Motor neuron (in vitro differentiated cells): Measurements from ENCODE around the gene PALS2. TPM values are rescaled to one million over a fixed set of nuclear protein-coding genes. Genes with fewer than 3 reads are reported as not detected.

Experiments
- ATAC-seq, 8 experiments: fragments of 200-7000 bp; cut with Tn5 transposase; replicated peaks in 6 of 8; 2 replicates each; pipeline ENCODE4 v1.8.0; 2021; ENCODE audit warnings: mild to moderate bottlenecking in 8 of 8, moderate library complexity in 8 of 8
- H3K27ac ChIP-seq, 2 donors: fragments of 250-450 bp; sonication (Bioruptor Pico); 2 replicates each; pipeline ENCODE4 v1.9.0; 2021; ENCODE audit warnings: antibody characterized with exemption in 2 of 2, mild to moderate bottlenecking in 2 of 2, moderate library complexity in 1 of 2
- H3K4me1 ChIP-seq, 2 donors: fragments of 250-450 bp; sonication (Bioruptor Pico); replicated peaks in 1 of 2; 2 replicates each; pipeline ENCODE4 v1.6.1; 2021; ENCODE audit warnings: antibody characterized with exemption in 2 of 2, mild to moderate bottlenecking in 2 of 2, moderate library complexity in 1 of 2
- H3K4me3 ChIP-seq, 5 donors: fragments of 250-450 bp; sonication (Bioruptor Pico); 2 replicates each; pipeline ENCODE4 v1.9.0; 2021; ENCODE audit warnings: antibody characterized with exemption in 5 of 5, mild to moderate bottlenecking in 5 of 5, moderate library complexity in 4 of 5
- WGBS, 10 experiments: fragments of 450-650 bp; shearing (Covaris generic); methylation state at CpG; one replicate each; pipeline ENCODE4 v1.0.0; 2022; 5-methylcytosine and 5-hydroxymethylcytosine counted together
- in situ Hi-C, 9 experiments: fragments of 400-800 bp; cut with MboI; loops; one replicate each; pipeline ENCODE4 v1.15.0; 2021; ENCODE audit warnings: low sequenced_read_pairs in 9 of 9, low pct_unique_long_range_greater_than_20kb in 2 of 9; ENCODE audit not compliant: unreplicated experiment in 9 of 9
- total RNA-seq, 8 experiments: library from RNA; unstranded; fragments of 300-600 nt; gene quantifications; 2 replicates each; pipeline versions ENCODE4 v1.2.3 to v1.2.4, GENCODE V29; 2022

PALS2 gene
- total RNA-seq, 8 experiments from 2014 or later = 6.2 to 56.9 (median 37.5) TPM

GRCh38 chr7:24573554-24574338, 494 bp downstream of the PALS2 start:
- H3K4me1 ChIP-seq = peaks cover 4 to 10% of the 10 kb centered on the region in 2 donors
- 0 to 19% (median 0%) methylated on average over 1 to 13 of the region's 101 CpGs; no CpG with 5 or more reads in 5 of the 10 experiments for WGBS, 10 experiments
- peak; percentile 51 to 71 (median 65) for ATAC-seq
- in situ Hi-C loops = no loop called here
- H3K4me3 ChIP-seq = peak overlapping the region; percentile 63 to 89 (median 79)
- peak overlapping the region; percentile 6 to 47 for H3K27ac ChIP-seq

- in situ Hi-C loops = no loop called here
- H3K4me3 ChIP-seq = peak overlapping the region; percentile 63 to 89 (median 79)
- WGBS, 10 experiments = 0 to 40% (median 1%) methylated on average over 3 to 11 of the region's 11 CpGs
- H3K4me1 ChIP-seq = peaks cover 4 to 10% of the 10 kb centered on the region in 2 donors
- ATAC-seq = no peak
- H3K27ac ChIP-seq = no peak overlapping the region
Observed at GRCh38 chr7:24574386-24574785, 1.1 kb downstream of the PALS2 start.

GRCh38 chr7:24574950-24575349, 1.7 kb downstream of the PALS2 start:
- 4 to 100% (median 39%) methylated on average over 1 to 4 of the region's 4 CpGs for WGBS, 10 experiments
- H3K4me3 ChIP-seq = peak overlapping the region; percentile 63 to 89 (median 79)

GRCh38 chr7:24576171-24577025, 3.1 kb downstream of the PALS2 start:
- peak in 3 of 8 experiments; percentile 2 to 5 (median 3) for ATAC-seq
- H3K4me1 ChIP-seq = peaks cover 4 to 10% of the 10 kb centered on the region in 2 donors
- in situ Hi-C loops = no loop called here
- WGBS, 10 experiments = 20 to 70% (median 47%) methylated on average over 1 to 2 of the region's 2 CpGs; no CpG with 5 or more reads in 2 of the 10 experiments
- H3K4me3 ChIP-seq = no peak overlapping the region
- no peak overlapping the region for H3K27ac ChIP-seq

More at GRCh38 chr7:24574950-24575349, 1.7 kb downstream of the PALS2 start:
- in situ Hi-C loops = no loop called here
- no peak for ATAC-seq
- Histone ChIP-seq H3K27ac (no peak overlapping the region), H3K4me1 (peaks cover 4 to 10% of the 10 kb centered on the region in 2 donors)

GRCh38 chr7:24578052-24578451, 4.8 kb downstream of the PALS2 start:
- no peak overlapping the region for H3K27ac ChIP-seq
- H3K4me1 ChIP-seq = peaks cover 4 to 10% of the 10 kb centered on the region in 2 donors
- 78 to 100% (median 100%) methylated on average over 1 to 3 of the region's 3 CpGs; no CpG with 5 or more reads in 1 of the 10 experiments for WGBS, 10 experiments
- no peak for ATAC-seq
- in situ Hi-C loops = no loop called here
- H3K4me3 ChIP-seq = no peak overlapping the region

GRCh38 chr7:24580283-24580946, 7.2 kb downstream of the PALS2 start:
- Histone ChIP-seq H3K4me3 (no peak overlapping the region), H3K27ac (no peak overlapping the region), H3K4me1 (peaks cover 2 to 4% of the 10 kb centered on the region in 2 donors)
- WGBS, 10 experiments = 91 to 100% (median 96%) methylated on average over 1 to 2 of the region's 2 CpGs; no CpG with 5 or more reads in 1 of the 10 experiments
- no peak for ATAC-seq
- in situ Hi-C loops = no loop called here

- Histone ChIP-seq H3K27ac (no peak overlapping the region), H3K4me1 (no peaks in the 10 kb centered on the region), H3K4me3 (no peak overlapping the region)
- ATAC-seq = no peak
- WGBS, 10 experiments = 80 to 100% (median 100%) methylated on average over 1 to 2 of the region's 2 CpGs
- in situ Hi-C loops = no loop called here
Observed at GRCh38 chr7:24582166-24582565, 8.9 kb downstream of the PALS2 start.

- 81 to 100% (median 94%) methylated on average over 1 to 3 of the region's 3 CpGs; no CpG with 5 or more reads in 4 of the 10 experiments for WGBS, 10 experiments
- Histone ChIP-seq H3K4me1 (no peaks in the 10 kb centered on the region), H3K27ac (no peak overlapping the region), H3K4me3 (no peak overlapping the region)
- peak in 1 of 8 experiments; percentile 53 for ATAC-seq
- in situ Hi-C loops = no loop called here
Observed at GRCh38 chr7:24587853-24588252, 14.6 kb downstream of the PALS2 start.

GRCh38 chr7:24591152-24591551, 17.9 kb downstream of the PALS2 start:
- H3K4me3 ChIP-seq = no peak overlapping the region
- H3K27ac ChIP-seq = no peak overlapping the region
- in situ Hi-C loops = no loop called here
- no peaks in the 10 kb centered on the region for H3K4me1 ChIP-seq
- WGBS, 10 experiments = 0 to 86% (median 68%) methylated on average over 1 of the region's 1 CpG; no CpG with 5 or more reads in 4 of the 10 experiments
- no peak for ATAC-seq

- Histone ChIP-seq H3K4me3 (no peak overlapping the region), H3K4me1 (no peaks in the 10 kb centered on the region), H3K27ac (no peak overlapping the region)
- WGBS, 10 experiments = 84 to 100% (median 93%) methylated on average over 2 to 7 of the region's 7 CpGs
- no peak for ATAC-seq
- in situ Hi-C loops = no loop called here
Observed at GRCh38 chr7:24595671-24596418, 22.6 kb downstream of the PALS2 start.

- in situ Hi-C loops = no loop called here
- Histone ChIP-seq H3K4me1 (no peaks in the 10 kb centered on the region), H3K4me3 (no peak overlapping the region), H3K27ac (no peak overlapping the region)
- ATAC-seq = no peak
- 63 to 100% (median 86%) methylated on average over 1 to 3 of the region's 3 CpGs for WGBS, 10 experiments
Observed at GRCh38 chr7:24597014-24597413, 23.8 kb downstream of the PALS2 start.

GRCh38 chr7:24601600-24601999, 28.3 kb downstream of the PALS2 start:
- WGBS, 10 experiments = 40 to 100% (median 96%) methylated on average over 1 of the region's 1 CpG
- no peak overlapping the region for H3K27ac ChIP-seq
- no peak overlapping the region for H3K4me3 ChIP-seq
- in situ Hi-C loops = no loop called here
- H3K4me1 ChIP-seq = no peaks in the 10 kb centered on the region
- no peak for ATAC-seq
